Ishikawa (cell line): ENCODE results near the gene KLHL24.

Source experiments
- CEBPB ChIP-seq: IDR thresholded peaks from 2 replicates; pipeline ENCODE4 v1.6.1; 2012
- CREB1 ChIP-seq: IDR thresholded peaks from 2 replicates; pipeline ENCODE4 v1.6.1; 2012; ENCODE audit warnings: low read depth
- EGR1 ChIP-seq: IDR thresholded peaks from 2 replicates; pipeline ENCODE4 v1.6.1; 2012
- EP300 ChIP-seq: IDR thresholded peaks from 2 replicates; pipeline ENCODE4 v1.6.1; 2012; ENCODE audit warnings: borderline replicate concordance
- FOXM1 ChIP-seq: IDR thresholded peaks from 2 replicates; pipeline ENCODE4 v1.6.1; 2012; ENCODE audit warnings: low read depth, borderline replicate concordance
- NFIC ChIP-seq: IDR thresholded peaks from 2 replicates; pipeline ENCODE4 v1.6.1; 2012
- RAD21 ChIP-seq: IDR thresholded peaks from 2 replicates; pipeline ENCODE4 v1.6.1; 2012; ENCODE audit warnings: low read depth
- TAF1 ChIP-seq: IDR thresholded peaks from 2 replicates; pipeline ENCODE4 v1.6.1; 2012; ENCODE audit warnings: low read depth, mild to moderate bottlenecking
- TCF12 ChIP-seq: IDR thresholded peaks from 2 replicates; pipeline ENCODE4 v1.6.1; 2012; ENCODE audit warnings: low read depth
- TEAD4 ChIP-seq: IDR thresholded peaks from 2 replicates; pipeline ENCODE4 v1.6.1; 2012
- YY1 ChIP-seq: IDR thresholded peaks from 2 replicates; pipeline ENCODE4 v1.6.1; 2012; ENCODE audit warnings: low read depth
- ZBTB7A ChIP-seq: IDR thresholded peaks from 2 replicates; pipeline ENCODE4 v1.6.1; 2012; ENCODE audit warnings: low read depth
- TF ChIP-seq, protein P1 (sequence below): IDR thresholded peaks from 2 replicates; pipeline ENCODE4 v1.6.1; 2012
- TF ChIP-seq, protein P2 (sequence below): IDR thresholded peaks from 2 replicates; pipeline ENCODE4 v1.6.1; 2012; ENCODE audit warnings: low read depth, mild to moderate bottlenecking
- TF ChIP-seq, protein P3 (sequence below): IDR thresholded peaks from 2 replicates; pipeline ENCODE4 v1.6.1; 2012

Gene KLHL24, protein sequence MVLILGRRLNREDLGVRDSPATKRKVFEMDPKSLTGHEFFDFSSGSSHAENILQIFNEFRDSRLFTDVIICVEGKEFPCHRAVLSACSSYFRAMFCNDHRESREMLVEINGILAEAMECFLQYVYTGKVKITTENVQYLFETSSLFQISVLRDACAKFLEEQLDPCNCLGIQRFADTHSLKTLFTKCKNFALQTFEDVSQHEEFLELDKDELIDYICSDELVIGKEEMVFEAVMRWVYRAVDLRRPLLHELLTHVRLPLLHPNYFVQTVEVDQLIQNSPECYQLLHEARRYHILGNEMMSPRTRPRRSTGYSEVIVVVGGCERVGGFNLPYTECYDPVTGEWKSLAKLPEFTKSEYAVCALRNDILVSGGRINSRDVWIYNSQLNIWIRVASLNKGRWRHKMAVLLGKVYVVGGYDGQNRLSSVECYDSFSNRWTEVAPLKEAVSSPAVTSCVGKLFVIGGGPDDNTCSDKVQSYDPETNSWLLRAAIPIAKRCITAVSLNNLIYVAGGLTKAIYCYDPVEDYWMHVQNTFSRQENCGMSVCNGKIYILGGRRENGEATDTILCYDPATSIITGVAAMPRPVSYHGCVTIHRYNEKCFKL

DNA sequence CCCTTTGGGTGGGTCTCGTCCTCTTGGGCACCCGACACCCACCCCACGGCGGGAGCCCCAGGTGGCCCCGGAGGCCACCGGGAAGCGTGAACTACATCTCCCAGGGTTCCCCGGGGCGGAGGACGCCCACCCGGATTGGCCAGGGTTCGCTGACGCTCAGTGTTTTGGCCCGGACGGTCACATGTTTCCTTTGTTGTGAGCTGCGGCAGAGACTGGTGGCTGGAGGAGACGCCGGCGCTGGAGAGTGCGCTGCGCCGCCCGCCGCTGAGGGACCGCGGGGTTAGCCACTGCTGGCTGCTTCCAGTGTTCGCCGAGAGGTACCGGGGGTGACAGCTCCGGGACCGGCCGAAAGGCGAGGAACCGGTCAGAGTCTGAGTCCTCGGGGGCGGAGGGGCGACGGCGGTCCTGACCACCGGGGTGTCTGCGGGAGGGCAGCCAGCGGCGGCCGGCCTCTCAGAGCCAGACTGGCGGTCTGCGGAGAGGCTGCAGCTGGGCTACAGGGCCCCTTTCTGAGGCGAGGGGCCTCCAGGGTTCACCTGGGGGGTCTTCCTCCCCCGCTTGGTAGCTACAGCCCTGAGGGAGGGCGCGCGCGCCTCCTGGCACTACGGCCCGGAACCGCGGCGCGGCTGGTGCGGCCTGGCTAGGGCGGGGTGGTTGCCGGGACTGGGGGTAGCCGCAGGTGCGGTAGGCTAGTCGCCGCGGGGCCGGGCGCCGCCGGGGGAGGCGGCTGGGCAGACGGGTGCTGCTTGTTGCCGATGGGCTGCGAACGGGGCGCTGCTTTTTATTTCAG is at the start of gene KLHL24:
TSS of gene KLHL24 (plus strand) at position 193 of the 790 bp plus-strand sequence. CDS start 14,734 bp downstream, outside the sequence.
- TF ChIP-seq ZBTB7A: 0 out of 2 replicates have a peak, but pooled peaks have one; percentile 52
- TF ChIP-seq, protein P1, sequence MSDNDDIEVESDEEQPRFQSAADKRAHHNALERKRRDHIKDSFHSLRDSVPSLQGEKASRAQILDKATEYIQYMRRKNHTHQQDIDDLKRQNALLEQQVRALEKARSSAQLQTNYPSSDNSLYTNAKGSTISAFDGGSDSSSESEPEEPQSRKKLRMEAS: peak; percentile 94
- 0 out of 2 replicates have a peak, but pooled peaks have one; percentile 5 for TF ChIP-seq TEAD4
- no peak for TF ChIP-seq FOXM1
- peak; percentile 40 for TF ChIP-seq NFIC
- TF ChIP-seq, protein P2, sequence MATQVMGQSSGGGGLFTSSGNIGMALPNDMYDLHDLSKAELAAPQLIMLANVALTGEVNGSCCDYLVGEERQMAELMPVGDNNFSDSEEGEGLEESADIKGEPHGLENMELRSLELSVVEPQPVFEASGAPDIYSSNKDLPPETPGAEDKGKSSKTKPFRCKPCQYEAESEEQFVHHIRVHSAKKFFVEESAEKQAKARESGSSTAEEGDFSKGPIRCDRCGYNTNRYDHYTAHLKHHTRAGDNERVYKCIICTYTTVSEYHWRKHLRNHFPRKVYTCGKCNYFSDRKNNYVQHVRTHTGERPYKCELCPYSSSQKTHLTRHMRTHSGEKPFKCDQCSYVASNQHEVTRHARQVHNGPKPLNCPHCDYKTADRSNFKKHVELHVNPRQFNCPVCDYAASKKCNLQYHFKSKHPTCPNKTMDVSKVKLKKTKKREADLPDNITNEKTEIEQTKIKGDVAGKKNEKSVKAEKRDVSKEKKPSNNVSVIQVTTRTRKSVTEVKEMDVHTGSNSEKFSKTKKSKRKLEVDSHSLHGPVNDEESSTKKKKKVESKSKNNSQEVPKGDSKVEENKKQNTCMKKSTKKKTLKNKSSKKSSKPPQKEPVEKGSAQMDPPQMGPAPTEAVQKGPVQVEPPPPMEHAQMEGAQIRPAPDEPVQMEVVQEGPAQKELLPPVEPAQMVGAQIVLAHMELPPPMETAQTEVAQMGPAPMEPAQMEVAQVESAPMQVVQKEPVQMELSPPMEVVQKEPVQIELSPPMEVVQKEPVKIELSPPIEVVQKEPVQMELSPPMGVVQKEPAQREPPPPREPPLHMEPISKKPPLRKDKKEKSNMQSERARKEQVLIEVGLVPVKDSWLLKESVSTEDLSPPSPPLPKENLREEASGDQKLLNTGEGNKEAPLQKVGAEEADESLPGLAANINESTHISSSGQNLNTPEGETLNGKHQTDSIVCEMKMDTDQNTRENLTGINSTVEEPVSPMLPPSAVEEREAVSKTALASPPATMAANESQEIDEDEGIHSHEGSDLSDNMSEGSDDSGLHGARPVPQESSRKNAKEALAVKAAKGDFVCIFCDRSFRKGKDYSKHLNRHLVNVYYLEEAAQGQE: no peak
- peak; percentile 84 for TF ChIP-seq TCF12
- TF ChIP-seq CEBPB: no peak
- TF ChIP-seq, protein P3, sequence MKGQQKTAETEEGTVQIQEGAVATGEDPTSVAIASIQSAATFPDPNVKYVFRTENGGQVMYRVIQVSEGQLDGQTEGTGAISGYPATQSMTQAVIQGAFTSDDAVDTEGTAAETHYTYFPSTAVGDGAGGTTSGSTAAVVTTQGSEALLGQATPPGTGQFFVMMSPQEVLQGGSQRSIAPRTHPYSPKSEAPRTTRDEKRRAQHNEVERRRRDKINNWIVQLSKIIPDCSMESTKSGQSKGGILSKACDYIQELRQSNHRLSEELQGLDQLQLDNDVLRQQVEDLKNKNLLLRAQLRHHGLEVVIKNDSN: peak; percentile 94
- peak; percentile 82; the same call in 1 of the 2 replicates for TF ChIP-seq TAF1
- no peak for TF ChIP-seq EGR1
- no peak for TF ChIP-seq EP300
- peak; percentile 81 for TF ChIP-seq CREB1
- no peak for TF ChIP-seq RAD21
- TF ChIP-seq YY1: peak; percentile 50; the same call in 1 of the 2 replicates

DNA sequence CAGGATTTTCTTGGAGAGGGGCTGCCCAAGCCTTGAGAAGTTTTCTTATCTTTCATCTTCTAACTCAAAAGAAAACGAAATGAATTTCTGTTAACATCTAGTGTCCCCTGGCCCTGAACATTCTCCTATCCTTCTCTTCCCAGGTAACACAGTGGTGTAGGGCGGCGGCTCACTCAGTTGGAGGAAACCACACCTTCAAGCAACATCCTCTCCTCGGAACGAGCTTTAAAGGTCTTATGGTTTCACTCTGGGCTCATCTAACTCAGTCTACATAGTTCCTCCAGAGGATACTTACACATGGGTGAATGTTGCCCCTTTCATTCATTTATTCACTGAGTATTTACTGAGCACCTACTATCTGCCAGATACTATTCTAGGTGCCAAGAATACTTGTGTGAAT is 48.9 kb upstream of the KLHL24 start:
- no peak for TF ChIP-seq CREB1
- TF ChIP-seq EP300: no peak
- TF ChIP-seq TCF12: no peak
- no peak for TF ChIP-seq YY1
- TF ChIP-seq FOXM1: no peak
- TF ChIP-seq TEAD4: no peak
- TF ChIP-seq RAD21: no peak
- TF ChIP-seq, protein P1: no peak
- TF ChIP-seq, protein P3: no peak
- no peak for TF ChIP-seq EGR1
- TF ChIP-seq TAF1: no peak
- TF ChIP-seq NFIC: no peak
- TF ChIP-seq, protein P2: no peak
- no peak for TF ChIP-seq CEBPB

DNA sequence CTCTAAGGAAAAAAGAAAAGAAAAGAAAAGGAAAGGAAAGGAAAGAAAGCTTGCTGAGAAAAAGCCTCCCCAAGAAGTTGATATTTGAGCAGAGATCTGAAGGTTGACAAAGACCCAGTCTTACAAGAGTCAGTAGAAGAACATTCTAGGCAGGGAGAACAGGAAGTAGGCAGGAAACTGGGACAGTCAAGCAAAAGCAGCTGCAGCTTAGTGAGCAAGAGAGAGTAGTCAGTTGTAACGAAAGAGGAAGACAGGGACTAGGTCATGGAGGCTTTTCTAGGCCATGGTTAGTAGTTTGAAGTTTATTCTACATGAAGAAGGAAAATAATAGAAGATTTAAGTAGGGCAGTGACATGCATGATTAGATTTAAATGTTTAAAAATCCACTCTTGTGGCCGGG is 48.1 kb upstream of the KLHL24 start:
- TF ChIP-seq EGR1 (no peak), ZBTB7A (no peak), TAF1 (no peak)

DNA sequence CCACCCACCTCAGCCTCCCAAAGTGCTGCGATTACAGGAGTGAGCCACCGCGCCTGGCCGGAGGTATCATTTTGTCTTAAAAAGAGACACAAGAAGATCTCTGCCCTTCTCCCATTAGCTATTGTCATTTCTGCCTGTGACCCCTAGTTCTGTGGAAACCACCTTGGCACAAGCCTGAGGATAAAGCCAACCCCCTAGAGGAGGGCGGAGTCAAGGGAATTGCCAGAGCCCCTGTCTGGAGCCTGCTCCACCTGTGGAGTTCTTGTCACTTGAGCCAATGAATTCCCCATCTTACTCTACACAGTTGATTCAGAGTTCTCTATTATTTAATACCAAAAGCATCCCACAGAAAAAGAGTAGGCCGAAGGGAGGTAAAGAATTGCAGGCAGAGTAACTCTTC is 45.0 kb upstream of the KLHL24 start:
- no peak for TF ChIP-seq NFIC
- TF ChIP-seq TCF12: no peak
- no peak for TF ChIP-seq TAF1
- no peak for TF ChIP-seq CEBPB
- TF ChIP-seq, protein P2: no peak
- TF ChIP-seq CREB1: no peak
- no peak for TF ChIP-seq EGR1
- no peak for TF ChIP-seq FOXM1
- no peak for TF ChIP-seq RAD21
- TF ChIP-seq ZBTB7A: no peak
- TF ChIP-seq YY1: no peak
- TF ChIP-seq TEAD4: no peak
- TF ChIP-seq, protein P3: no peak
- no peak for TF ChIP-seq EP300
- TF ChIP-seq, protein P1: no peak
